GM19397 (cell line): ENCODE results near the gene C4B.

Experiments used
- ATAC-seq: cut with Tn5 transposase; IDR thresholded peaks from one replicate; pipeline ENCODE4 v1.9.1; 2021; ENCODE audit warnings: mild to moderate bottlenecking, moderate library complexity; ENCODE audit not compliant: unreplicated experiment

C4B gene

DNA sequence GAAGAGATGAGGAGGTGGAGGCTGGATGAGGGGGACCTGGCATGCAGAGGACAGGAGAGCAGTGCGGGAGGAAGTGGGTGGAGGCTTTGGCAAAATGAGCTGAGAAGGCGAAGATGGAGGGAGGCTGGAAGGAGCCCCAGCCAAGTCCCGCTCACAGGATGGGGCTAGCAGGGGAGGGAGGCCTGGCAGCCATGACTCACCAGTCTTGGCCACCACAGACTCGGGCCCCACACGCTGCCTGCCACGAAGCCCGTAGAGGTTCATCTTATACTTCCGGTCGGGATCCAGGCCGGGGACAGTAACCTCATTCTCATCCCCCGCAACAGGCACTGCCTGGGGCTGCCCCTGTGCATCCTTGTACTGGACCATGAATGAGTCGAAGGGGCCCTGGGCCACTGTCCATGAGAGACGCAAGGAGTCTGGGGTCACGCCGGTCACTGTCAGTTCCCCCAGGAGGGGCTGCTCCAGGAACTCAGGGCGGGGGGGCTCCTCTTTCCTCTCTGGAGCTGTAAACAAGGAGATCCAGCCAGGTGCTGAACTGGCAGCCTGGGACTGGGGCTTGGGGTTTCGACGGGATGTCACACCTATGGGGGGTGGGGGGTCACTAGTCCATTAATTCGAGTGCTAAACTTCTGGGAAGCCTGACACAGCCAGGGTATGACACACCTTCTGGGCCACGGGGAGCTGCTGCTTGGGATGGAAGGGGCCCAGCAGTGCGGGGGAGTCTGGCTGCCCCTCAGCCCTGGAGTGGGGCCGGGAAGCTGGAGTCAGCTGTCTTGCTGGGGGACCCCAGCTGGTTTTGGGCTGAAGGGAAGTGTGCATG is 66.8 kb downstream of the C4B start:
- ATAC-seq, result no peak

DNA sequence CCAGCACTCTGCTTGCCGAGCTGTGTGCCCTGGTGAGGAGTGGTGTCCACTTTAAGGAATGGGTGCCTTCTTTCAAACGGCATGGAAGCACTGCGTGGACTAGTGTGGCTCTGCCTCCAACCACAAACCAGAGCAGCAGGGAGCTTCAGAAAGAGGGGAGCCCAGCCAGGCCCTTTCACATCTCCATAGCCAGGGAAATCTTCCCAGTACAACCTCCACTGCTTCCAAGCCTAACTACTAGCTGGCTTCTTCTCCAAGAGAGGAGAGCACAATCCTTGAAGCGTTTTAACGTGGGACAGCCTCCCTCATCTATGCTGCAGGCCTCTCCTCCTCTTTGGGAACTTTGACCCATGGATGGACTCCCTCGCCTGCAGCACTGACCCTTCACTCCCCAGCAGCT is 67.9 kb downstream of the C4B start:
- ATAC-seq, result no peak

DNA sequence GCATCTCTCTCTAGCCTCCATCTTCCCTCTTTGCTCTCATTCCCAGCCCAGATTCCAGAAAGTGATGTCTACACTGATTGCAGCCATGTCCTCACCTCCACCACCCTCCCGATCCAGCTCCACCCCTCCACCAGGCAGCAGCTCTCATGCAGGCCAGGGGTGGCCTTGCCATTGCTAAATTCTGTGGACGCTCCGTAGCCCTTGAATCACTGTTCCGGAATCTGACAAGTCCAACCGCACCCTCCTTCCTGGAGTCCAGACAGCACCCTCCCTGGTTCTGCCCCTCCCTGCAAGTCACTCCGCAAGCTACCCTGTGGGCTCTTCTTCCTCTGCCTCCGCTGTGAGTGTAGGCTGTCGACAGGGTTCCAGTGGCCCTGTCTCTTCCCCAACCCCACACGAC is 68.3 kb downstream of the C4B start:
- no peak for ATAC-seq

DNA sequence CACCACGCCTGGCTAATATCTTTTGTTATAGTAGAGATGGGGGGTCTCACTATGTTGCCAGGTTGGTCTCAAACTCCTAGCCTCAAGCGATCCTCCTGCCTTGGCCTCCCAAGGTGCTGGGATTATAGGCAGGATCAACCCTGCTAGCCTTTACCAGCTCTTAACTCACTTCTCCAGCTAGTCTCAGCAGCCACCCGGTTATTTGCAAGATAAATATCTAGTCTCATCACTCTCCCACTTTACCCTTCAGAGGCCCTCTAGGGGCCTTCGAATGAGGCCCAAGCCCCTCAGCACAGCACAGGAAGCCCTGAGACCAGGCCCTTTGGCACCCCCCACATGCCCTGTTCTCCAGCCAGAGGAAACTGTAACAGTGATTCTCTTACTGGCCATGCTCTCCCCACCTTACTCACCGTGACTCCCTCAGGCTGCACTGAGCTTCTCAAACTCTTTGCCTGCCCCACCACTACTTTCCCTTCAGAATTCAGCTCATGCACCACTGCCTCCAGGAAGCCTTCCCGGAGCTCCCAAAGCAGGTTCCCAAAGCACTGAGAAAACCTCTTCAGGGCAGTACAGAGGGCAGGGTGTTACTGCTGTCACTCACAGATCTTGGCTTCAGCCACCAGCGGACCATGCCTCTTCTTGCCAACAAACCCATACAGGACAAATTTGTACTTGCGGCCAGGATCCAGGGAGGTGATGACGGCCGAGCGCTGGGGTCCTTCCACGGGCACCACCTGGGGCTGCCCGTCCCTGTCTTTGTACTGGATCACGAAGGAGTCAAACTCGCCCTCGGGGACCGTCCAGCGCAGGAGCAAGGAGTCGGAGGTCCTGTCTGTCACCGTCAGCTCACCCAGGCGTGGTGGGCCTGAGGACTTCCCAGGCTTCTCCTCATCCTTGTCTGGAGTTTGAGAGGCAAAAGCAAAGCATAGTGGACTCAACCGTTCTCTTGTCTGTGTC is 69.5 kb downstream of the C4B start:
- ATAC-seq, result no peak

DNA sequence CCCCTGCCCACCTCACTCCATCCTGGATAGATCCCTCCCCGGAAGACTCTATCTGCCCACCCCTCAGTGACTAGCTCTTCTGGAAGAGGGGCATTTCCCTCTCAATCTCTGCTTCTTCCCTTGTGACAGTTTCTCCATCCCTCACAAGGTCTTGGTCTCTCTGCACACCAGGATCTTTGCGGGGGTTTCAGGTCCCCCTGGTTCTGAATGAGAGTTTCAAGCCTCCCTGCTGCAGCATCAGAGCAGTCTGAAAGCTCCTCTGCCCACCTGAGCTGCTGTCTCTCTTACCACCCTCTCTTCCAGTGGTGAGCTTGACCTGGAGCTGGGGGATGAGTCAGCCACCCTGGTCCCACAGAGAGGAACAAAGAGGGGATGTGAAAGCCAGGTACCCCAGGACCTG is 70.2 kb downstream of the C4B start:
- ATAC-seq, result no peak
